GM21390 (cell line): ENCODE results near the gene SGCD.

Experiments
- ATAC-seq: cut with Tn5 transposase; IDR thresholded peaks from one replicate; pipeline ENCODE4 v1.9.1; 2021; ENCODE audit not compliant: unreplicated experiment

SGCD gene

DNA sequence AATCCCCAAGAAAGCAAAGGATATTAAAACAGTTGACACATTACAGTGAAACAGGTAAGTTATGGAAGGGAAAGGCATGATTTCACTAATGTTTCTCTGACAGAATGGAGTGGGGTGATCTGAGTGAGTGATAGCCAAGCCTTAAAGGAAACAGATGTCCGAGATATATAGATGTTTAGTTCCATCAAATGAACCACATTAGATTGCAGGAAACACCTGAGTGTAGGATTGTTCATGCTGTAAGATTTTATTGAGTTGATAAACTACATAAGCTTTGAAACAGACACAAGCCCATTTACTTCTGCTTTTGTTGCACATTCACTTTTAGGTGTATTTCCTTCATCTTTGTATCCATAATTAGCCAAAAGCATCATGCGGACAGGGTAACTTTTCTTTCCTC, 356.0 kb downstream of the SGCD start:
- no peak for ATAC-seq

DNA sequence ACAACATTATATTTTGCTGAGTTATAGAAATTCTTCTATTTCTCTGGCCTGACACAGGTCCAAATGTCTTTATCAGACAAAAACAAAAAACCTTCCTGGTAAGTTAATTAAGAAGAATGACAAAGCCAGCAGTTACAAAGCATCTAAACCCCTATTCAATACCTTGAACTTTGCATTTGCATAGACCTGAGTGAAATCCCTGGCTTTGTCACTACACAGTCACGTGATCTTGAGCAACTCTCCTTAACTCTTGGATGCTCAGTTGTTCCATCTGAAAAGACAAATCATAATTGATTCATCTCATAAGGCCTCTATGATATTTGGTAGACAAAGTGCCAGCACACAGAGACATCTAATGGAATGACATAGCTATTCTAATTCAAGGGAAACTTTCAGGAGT, 356.5 kb downstream of the SGCD start:
- ATAC-seq, result no peak

DNA sequence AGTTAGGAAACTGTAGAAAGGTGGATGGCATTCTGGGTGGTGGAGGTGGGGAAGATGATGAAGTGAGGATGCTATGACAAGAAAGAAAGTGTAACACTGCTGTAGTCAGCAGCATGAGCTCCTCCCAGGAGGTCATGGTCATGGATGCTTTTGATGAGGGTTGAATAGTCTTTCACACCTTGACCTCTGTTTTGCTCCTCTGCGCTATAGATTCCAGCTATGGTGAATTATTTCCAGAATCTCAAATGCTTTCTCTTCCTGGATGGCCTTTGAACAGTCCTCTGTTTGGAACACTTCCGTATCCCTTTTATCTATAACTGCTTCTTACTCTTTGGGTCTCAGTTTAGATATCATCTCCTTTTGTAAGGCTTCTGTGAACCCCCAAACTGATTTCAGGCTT, 357.3 kb downstream of the SGCD start:
- ATAC-seq, result no peak

DNA sequence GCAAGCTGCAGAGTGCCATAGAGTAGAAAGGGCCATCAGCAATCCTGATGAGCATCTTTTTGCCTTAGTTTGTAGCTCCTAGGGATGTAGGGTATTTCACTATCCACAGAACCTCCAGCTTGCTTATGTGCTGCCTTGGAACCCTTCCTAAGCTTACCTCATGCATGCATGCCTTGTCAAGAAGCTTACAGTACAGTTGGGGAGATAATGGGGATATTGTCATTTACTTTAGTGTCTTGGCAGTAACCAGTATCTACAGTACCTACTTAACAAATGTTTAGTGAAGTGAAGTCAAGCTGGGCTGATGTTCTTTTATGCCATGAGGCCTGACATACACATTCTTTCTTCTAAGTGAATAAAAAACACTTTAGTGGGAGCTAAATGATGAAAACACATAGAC, 358.5 kb downstream of the SGCD start:
- ATAC-seq, result no peak

DNA sequence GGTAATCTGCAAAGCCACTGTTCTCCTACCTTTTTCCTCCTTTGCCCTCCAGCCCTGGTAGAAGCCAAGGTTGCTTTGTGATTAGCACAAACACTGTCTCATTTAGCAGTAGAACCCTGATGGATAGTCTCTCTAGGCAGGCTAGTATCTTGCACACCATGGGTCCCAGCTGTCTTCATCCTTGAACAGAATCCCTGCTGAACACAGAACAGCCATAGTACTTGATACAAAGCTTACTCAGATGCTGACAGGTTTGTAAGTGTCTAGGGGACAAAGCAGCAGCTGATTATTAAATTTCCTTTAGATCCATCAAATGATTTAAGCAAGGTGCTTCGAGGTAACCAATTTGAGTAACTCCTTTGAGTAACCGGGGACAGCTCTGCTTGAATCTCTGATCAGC, 359.4 kb downstream of the SGCD start:
- ATAC-seq, result no peak

DNA sequence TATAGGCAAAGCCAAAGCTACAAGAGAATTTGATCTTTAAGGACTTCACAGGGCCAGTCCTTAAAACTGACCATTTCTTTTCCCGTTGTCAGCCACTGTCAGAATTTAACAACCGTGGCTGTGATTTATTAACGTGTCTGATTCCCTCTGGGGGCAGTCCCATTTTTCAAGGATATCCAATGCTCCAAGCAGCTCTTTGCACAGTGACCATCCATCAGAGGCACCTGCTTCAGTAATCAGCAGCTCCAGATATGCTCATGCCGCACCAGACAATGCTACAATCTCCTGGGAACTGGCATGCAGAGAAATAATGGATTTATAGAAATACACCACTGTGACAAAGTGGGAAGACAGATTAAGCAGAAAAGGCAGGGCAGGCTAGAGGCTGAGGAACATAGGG, 359.8 kb downstream of the SGCD start:
- no peak for ATAC-seq

DNA sequence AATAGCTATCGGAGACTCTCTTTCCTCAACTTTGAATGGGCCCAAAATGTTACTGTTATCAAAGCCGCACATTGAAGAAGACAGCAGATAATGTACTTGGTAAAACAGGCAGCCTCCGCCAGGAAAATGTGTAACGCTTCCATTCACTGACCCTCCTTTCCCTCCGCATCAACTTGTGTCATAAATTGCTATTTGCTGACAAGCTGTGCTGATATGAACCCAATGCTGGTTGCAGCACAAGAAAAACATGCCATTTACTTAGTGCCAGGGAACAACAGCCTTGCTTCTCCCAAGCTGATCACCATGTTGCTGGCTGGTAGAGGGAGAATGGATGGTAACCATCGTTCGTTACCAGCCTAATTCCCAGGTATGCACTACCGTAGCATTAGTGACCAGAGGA, 360.6 kb downstream of the SGCD start:
- no peak for ATAC-seq

DNA sequence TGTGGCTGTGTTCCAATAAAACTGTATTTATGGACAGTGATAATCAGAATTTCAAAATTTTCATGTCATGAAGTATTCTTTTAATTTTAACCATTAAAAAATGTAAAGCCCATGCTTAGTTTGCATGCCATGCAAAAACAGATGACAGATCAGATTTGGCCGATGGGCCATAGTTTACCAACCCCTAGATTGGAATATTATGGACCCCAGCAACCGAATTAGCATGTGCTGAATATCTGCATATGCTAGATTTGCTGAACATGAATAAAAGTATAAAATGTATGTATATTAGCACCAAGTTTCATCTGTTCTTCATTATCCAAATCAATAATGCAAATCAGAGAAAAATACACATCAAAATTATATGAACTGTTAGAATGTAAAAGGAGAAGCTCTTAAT, 364.6 kb downstream of the SGCD start:
- no peak for ATAC-seq

DNA sequence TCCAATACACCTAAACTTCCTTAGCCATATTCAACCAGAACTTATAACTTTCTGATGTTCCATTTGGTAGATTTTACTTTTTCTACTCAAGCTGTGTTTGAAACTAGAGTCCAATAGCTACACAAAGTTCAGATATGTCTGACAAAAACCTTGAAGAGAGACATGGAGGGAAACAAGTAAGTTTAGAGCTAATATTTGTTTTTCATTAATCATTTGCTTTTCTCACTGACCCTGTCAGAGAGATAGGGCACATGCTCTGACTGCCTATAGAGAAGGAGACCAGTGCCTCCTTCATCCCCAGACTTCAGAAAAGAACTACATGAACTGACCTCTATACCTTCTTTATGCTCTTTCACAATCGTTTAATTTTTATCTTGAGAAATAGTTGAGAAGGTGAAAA, 366.1 kb downstream of the SGCD start:
- no peak for ATAC-seq

DNA sequence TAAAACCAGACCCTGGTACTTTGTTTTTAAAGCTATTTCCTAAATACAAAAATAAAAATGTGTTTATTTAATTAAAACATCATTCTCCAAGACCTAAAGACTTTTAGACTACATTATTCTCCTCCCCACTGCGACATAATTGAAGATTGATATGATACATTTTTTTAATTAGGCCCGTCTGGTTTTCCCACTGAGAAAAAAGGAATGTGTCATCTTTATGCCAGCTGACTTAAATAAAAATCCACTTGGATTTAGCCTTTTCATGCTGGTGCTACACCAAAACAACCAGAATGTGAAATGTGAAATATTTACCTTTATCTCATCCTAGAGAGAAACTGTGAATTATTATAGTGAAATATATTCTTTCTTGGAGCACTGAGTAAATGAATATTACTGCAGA, 367.6 kb downstream of the SGCD start:
- ATAC-seq, result no peak

DNA sequence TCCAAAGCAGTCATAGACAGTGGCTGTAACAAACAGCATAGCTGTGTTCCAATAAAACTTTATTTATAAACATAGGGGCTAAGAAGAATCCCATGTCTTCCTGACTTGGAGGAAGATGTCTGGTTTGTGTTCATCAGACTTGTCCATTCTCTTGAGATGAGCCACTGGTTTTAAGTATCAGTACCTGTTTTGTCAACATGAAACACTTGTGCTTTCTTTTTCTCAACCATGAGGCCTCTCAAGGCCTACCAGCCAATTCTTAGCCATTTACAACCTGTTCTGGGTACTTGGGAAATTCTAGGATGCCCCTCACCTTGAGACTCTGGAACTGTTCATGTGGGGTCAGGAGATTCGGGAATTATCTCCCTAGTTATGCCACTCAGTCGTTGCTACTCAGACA, 368.8 kb downstream of the SGCD start:
- no peak for ATAC-seq

DNA sequence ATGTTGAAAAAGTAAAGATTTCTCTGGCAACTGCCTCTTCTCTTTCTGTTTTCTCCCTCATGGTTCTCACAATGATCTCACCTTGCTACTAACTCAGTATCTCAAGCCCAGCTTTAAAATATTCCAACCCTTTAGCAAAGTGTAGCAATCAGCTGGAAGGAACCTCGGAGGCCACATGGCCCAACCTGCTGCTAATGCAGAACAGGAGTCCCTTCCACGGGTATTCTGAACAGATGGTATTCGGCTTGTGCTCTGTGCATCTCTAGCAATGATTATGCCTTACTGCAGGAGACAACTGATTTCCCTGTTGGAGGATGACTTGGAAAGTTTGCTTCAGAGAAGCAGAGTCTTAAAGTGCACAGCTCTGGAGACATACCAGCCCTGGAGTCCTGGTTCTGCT, 371.4 kb downstream of the SGCD start:
- ATAC-seq, result no peak

DNA sequence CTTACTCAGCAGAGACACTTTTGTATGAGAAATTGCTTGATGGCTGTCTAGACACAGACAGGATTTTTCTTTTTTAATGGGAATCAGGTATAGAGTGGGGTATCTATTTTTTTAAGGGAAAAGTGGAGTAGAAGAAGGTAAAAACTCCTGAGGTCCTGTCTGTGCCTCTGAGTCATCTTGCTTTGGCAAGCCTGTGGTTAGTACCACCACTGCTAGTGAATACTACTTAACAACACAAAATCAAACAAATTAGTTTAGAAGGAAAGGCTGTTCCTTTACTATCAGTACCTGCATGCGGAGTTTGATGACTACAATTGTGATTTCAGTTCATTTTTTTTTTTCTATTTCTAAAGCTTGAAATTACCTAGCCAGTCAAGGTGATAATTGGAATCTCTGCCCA, 372.2 kb downstream of the SGCD start:
- no peak for ATAC-seq

DNA sequence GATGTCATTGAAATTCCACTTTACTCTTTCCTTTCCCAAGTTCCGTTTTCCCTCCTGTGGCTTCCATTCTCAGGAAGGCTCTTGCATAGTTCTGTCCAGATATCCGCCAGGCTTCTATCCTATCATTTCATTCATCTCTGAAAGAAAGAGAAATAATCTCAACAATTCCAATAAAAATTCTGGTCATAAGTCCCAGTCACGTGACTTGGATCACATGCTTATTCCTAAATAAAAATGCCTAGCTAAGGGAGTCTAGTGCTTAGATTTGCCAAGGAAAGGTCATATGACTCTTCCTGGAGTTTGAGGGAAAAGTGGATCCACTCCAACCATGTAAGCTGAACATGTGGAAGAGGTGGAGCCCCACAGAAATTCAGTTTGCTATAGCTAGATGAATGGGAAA, 377.2 kb downstream of the SGCD start:
- no peak for ATAC-seq

DNA sequence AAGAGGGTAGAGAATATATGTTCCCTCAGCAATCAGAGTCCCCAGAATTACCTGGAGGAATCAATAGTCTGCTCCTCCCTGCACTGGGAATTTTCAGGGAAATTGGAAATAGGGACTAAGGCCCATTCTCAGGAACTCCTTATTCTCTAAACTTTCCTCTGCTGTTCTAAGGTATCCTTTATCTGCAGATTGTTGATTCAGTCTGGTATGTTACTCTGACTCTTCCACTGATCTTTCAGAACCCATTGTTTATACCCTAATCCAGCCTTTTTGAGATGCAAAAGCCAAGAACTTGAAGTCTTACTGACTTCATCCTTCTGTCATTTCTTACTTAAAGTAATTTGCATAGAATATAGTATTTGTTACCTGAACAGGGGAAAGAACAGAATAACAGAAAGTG, 379.7 kb downstream of the SGCD start:
- ATAC-seq, result no peak

DNA sequence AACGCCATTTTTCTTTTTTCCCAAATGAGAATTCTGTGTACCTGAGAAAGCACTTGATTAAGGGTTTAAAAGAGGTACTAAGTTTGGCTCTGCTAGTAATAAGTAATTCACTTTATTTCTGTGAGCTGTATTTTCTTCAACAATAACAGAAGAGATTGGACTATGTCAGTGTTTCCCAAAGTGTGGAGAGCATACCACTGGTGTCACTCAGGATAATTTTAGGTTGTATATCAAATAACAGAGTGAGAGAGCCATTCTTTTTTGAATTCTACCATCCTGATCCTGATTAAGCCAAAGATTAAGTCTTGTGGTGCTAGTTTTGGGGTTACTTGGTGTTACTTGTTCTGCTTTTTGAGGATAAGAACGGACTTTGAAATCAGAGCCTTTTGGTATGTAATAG, 380.8 kb downstream of the SGCD start:
- ATAC-seq, result no peak

DNA sequence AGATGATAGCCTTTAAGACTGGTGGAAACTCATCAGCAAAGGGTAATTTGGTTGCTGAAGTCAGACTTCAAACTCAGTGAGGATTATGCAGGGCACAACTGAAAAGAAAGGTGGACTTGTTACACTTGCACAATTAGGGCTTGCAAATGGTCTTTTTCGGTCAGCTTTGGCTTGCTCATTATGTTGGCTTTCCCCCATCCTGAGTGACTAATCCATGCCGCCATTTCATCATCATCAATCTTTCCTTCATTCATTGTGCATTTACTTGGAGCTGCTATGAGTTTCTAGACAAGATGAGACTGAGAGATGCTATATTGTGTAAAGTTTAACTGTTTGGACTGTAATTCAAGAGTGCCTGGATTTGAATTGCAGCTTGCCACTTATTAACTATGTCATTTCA, 388.3 kb downstream of the SGCD start:
- ATAC-seq, result no peak

DNA sequence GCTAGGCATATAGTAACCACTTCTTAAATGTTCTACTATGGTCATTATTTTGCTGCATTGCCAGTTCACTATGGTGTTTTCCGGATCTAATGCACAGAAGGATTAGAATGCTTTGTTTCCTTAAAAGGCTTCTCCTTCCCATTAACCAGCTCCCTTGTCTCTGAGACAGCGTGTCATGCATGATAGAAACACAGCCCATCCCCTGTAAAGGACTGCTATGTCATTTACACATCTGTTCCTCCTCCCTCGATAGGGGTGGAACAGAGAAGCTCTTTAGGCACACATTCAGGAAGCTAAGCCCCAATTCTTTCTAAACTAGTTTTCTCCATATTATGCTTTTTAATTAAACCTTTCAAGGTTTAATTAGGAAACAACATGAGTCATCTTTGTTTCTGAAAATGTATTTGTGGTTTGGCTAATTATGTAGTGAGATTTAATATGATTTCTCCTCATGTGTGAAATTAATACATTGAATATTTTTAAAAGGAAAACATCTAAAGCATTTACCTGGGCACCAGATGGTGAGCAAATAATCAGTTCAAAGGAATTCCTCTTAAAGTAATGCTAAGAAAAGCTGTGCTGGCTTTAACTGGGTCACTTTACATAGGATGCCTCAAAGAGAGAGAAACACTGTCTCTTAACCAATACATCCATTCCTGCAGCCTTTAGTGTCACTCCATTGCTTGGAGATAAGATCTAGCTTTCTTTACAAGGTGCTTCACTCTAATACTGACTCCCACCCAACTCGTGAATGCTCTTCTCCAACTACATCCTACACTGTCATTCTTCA, 389.8 kb downstream of the SGCD start:
- ATAC-seq, result no peak

DNA sequence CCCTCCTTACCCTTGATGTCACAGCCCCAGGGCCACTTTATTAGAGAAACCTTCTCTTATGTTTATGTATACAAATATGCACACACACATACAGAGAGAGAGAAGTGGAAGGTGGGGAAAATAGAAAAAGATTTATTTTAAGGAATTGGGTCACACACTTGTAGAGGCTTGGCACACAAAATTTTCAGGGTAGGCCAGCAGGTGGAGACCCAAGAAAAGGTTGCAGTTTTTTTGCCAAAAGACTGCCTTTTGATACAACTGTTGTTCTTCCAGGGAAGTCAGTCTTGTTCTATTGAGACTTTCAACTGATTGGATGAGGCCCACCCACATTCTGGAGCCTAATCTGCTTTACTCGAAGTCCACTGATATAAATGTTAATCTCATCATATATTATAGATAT, 392.0 kb downstream of the SGCD start:
- ATAC-seq, result no peak

DNA sequence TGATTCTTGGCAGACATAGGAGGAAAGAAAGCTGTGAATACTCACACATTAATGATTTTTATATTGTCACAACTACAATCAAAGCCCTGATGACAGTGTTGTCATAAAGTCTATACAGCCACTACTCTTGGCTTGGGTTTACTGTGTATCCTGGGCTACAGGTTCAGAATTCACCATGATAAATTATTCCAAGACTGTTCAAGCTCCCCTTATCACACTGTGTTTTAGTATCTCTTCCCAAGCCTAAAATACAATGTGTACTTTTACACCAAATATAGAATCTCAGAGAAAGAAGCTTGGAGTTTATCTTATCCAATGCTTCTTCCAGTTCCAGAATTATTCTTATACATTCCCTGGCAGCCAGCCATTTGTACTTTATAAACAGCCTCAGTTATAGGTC, 395.4 kb downstream of the SGCD start:
- ATAC-seq, result no peak

DNA sequence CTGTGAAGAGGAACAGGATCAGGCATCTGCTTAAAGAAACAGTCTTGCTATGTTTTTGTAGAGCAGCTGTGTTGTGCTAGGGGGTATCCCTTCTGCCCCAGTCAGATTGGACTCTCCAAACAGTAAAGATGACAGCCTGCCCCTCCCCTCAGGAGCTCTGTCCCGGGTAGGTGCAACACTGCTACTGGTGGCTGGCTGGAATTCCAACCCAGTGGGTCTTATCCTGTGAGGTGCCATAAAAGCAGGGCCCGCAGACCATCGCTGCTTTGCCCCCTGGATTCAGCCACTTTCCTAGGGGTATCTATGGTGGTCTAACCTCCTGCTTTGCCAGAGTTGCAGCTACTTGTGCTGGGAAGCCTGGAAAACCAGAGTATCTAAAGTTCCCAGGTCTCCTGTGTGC, 408.5 kb downstream of the SGCD start:
- ATAC-seq, result no peak

DNA sequence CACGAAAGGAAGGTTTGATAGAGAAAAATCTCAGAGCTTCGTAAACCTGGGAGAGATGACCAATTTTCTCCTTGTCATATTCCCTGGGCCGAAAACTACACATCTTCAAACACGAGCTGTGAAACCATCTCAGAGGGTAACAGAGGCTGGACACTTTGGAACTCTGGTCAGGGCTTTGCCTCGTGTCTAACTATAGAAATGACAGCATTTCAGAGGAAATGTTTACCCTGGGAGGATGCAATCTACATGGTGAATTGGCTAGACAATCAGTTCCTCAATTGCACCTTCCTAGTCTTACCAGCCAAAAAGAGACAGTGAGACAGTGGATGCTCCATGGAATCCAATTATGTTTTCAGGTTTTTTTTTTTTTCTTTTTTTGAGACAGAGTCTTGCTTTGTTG, 414.6 kb downstream of the SGCD start:
- ATAC-seq, result no peak

DNA sequence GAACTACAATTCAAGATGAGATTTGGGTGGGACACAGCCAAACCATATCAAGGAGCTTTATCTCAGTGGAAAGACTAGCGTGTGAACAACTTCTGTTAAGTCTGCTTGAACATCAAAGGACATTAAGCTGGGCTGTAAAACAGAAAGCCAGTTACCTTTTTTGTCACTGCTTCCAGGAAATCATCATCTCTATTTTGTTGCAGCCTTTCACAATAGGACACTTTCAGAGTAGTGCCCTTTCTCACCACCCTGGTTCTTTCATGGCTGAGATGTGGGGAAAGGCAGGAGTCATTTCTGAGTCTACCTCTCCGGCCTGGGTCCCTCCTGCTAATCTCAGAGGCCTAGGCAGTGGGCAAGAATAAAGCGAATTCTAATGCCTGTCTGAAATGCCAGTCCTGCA, 426.9 kb downstream of the SGCD start:
- ATAC-seq, result no peak
